Cerebellar nuclear complex (tissue), 1 donor: ENCODE measurements around the gene FAF1.
"Not testable (repeated sequence)": the region's sequence is repeated elsewhere in the genome, so short reads cannot be mapped to it uniquely, and the experiment has no call there.

Experiments used
- DNase-seq, 2 experiments: peaks; one replicate each; lab custom pipeline; 2025; lab: John Stamatoyannopoulos, UW

The FAF1 gene

DNA sequence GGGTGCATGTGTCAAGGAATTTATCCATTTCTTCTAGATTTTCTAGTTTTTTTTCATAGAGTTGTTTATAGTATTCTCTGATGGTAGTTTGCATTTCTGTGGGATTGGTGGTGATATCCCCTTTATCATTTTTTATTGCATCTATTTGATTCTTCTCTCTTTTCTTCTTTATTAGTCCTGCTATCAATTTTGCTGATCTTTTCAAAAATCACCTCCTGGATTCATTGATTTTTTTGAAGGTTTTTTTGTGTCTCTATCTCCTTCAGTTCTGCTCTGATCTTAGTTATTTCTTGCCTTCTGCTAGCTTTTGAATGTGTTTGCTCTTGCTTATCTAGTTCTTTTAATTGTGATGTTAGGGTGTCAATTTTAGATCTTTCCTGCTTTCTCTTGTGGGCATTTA is 52.5 kb downstream of the FAF1 start:
- DNase-seq = not testable (repeated sequence)

- DNase-seq = not testable (repeated sequence)
Observed at GRCh38 chr1:50906050-50906449, 54.0 kb downstream of the FAF1 start.

GRCh38 chr1:50902419-50902818 is 57.6 kb downstream of the FAF1 start:
- DNase-seq = no peak

- DNase-seq = no peak
Observed at GRCh38 chr1:50901872-50902271, 58.2 kb downstream of the FAF1 start.

DNA sequence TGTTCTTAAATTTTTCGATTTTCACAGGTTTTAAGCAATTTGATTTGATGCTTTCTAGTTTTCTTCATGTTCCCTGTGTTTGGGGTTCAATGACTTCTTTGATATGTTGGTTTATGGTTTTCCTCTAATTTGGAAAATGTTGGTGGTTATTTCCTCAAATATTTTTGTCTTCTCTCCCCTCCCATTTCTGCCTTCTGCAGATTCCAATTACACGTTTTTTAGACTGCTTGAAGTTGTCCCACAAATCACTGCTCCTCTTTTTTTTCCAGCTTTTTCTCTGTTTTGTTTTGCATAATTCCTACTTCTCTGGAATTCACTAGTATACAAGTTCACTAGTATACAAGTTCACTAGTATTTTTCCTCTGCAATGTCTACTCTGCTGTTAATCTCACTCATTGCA is 61.3 kb downstream of the FAF1 start:
- DNase-seq = no peak

DNA sequence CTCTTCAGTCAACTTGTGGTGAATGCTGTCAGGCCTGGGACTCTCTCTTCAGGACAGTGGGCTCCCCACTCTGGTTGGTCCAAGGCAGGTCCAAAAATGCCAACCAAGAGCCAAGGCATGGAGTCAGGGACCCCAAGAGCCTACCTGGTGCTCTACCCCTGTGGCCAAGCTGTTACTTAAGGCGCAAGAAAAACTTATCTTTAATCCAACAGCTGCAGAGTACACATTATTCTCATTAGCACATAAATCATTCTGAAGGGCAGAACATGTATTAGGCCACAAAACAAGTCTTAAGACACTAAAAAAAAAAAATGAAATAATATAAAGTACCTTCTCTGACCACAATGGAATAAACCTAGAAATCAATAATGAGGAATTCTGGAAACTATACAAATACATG is 65.7 kb downstream of the FAF1 start:
- DNase-seq = no peak

- no peak for DNase-seq
Observed at GRCh38 chr1:50893466-50893865, 66.6 kb downstream of the FAF1 start.

DNA sequence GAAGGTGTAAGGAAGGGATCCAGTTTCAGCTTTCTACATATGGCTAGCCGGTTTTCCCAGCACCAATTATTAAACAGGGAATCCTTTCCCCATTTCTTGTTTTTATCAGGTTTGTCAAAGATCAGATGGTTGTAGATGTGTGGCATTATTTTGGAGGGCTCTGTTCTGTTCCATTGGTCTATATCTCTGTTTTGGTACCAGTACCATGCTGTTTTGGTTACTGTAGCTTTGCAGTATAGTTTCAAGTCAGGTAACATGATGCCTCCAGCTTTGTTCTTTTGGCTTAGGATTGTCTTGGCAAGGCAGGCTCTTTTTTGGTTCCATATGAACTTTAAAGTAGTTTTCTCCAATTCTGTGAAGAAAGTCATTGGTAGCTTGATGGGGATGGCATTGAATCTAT is 72.5 kb downstream of the FAF1 start:
- not testable (repeated sequence) for DNase-seq

DNA sequence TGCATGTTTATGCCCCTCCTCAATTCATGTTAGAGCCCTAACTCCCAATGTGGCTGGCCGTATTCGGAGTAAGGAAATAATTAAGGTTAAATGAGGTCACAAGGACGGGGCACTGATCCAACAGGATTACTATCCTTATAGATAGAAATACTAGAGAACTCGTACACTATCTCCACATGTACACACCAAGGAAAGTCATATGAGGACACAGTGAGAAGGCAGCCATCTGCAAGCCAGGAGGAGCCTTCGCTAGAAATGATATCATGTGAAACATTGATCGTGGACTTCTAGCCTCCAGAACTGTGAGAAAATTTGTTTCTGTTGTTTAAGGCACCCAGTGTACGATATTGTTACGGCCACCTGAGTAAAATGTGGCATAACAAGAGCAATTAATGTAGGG is 79.7 kb downstream of the FAF1 start:
- no peak for DNase-seq

DNA sequence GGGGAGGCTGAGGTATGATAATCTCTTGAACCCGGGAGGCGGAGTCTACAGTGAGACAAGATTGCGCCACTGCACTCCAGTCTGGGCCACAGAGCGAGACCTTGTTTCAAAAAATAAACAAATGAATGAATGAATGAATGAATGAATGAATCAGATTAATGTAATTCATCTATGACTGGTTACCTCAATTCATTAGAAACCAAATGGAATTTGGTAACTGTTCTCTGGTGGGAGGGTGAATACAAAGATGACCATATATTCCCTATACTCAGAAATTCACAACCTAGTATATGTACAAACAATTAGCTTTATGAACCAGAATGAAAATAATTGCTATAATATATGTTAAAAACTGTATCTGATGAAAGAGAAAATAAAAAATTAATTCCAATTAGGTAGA is 80.9 kb downstream of the FAF1 start:
- DNase-seq = no peak

GRCh38 chr1:50878434-50878833 is 81.6 kb downstream of the FAF1 start:
- no peak for DNase-seq

- no peak for DNase-seq
Observed at GRCh38 chr1:50877641-50878040, 82.4 kb downstream of the FAF1 start.

- DNase-seq = no peak
Observed at GRCh38 chr1:50873458-50874187, 86.4 kb downstream of the FAF1 start.

DNA sequence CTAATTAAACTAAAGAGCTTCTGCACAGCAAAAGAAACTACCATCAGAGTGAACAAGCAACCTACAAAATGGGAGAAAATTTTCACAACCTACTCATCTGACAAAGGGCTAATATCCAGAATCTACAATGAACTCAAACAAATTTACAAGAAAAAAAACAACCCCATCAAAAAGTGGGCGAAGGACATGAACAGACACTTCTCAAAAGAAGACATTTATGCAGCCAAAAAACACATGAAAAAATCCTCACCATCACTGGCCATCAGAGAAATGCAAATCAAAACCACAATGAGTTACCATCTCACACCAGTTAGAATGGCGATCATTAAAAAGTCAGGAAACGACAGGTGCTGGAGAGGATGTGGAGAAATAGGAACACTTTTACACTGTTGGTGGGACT is 95.2 kb downstream of the FAF1 start:
- DNase-seq = not testable (repeated sequence)

GRCh38 chr1:50861772-50862171 is 98.3 kb downstream of the FAF1 start:
- DNase-seq = no peak

GRCh38 chr1:50860702-50861101 is 99.4 kb downstream of the FAF1 start:
- no peak for DNase-seq

DNA sequence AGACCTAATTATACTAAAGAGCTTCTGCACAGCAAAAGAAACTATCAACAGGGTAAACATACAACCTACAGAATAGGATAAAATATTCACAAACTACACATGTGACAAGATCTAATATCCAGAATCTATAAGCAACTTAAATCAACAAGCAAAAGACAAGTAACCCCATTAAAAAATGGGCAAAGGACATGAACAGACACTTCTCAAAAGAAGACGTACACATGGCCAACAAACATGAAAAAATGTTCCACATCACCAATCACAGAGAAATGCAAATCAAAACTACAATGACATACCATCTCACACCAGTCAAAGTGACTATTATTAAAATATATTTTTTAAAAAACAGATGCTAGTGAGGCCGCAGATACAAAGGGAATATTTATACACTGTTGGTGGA is 99.8 kb downstream of the FAF1 start:
- no peak for DNase-seq

DNA sequence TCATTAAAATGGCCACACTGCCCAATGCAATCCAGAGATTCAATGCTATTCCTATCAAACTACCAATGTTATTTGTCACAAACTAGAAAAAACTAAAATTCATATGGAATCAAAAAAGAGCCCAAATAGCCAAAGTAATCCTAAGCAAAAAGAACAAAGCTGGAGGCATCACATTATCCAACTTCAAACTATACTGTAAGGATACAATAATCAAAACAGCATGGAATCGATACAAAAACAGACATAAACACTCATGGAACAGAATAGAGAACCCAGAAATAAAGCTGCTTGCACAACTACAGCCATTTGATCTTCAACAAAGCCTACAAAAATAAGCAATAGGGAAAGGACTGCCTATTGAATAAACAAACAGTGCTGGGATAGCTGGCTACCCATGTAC is 100.4 kb downstream of the FAF1 start:
- DNase-seq = no peak

DNA sequence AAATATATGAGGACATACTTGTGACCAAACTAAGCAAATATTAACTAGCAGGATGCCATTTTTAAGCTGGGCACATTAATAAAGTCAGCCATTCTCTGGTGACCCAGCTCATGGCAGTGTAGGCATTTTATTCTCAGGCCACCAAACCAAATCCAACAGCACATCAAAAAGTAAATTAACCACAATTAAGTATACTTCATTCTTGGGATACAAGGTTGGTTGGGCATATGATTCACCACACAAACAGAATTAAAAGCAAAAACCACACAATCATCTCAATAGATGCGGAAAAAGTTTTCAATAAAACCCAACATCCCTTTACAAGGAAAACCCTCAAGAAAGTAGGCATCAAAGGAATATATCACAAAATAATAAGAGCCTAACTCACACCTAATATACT is 101.3 kb downstream of the FAF1 start:
- DNase-seq = no peak

GRCh38 chr1:50857702-50858101 is 102.4 kb downstream of the FAF1 start:
- DNase-seq = no peak

GRCh38 chr1:50853325-50853724 is 106.7 kb downstream of the FAF1 start:
- DNase-seq = no peak

DNA sequence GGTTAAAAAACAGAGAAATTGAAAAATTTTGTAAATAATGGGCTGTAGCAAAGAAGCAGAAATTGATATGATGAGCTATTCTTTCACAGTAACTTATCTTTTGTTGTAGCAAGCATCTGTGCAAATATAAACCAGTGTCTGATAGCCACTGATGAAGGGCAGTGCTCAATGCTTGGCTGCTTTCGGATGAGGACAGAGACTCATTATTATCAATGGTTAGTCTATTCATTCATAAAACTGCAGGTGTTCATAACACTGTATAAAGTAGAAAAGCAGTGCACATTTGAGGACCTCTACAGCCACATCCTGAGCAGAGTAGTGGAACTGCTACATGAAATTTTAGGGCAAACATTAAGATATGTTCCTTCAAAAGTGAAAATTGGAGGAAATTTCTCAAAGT is 107.2 kb downstream of the FAF1 start:
- no peak for DNase-seq

DNA sequence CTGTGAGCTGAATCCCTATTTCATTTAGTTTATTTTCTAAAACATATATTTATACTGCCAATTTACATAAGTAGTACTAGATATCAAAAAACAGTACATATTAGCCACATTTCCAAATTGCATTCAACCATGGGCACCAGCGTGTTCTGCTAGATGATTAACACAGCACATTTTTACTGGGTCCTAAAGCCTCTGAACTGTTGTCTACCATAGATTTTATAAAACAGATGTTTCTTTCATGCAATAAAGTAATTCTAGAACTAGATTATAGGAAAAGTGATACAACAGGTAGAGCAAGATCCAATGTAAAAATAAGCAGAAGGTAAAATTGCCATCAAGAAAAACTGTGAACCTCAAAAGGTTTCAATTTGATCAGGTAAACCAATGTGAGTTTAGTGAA is 108.6 kb downstream of the FAF1 start:
- no peak for DNase-seq

GRCh38 chr1:50851034-50851433 is 109.0 kb downstream of the FAF1 start:
- DNase-seq = no peak
